ACC112 (cell line): ENCODE data around the gene BCAS3.

Source experiments
- H2AFZ ChIP-seq: fragments of 200-600 bp; sonication (generic); one replicate; pipeline ENCODE4 v1.6.0; 2017; ENCODE audit warnings: antibody characterized with exemption, low read length; ENCODE audit not compliant: unreplicated experiment
- H3K27ac ChIP-seq: fragments of 200-600 bp; sonication (generic); 2 replicates; pipeline ENCODE4 v1.5.1; 2014; ENCODE audit warnings: low read depth, mild to moderate bottlenecking, antibody characterized with exemption, low read length, moderate library complexity
- H3K27me3 ChIP-seq: fragments of 200-600 bp; sonication (generic); 2 replicates; pipeline ENCODE4 v1.6.1; 2014; ENCODE audit warnings: mild to moderate bottlenecking, antibody characterized with exemption, low read length, moderate library complexity, mixed read lengths; ENCODE audit not compliant: insufficient read depth
- H3K36me3 ChIP-seq: fragments of 200-600 bp; sonication (generic); 2 replicates; pipeline ENCODE4 v1.6.1; 2016; ENCODE audit warnings: mild to moderate bottlenecking, antibody characterized with exemption, low read length, moderate library complexity, mixed read lengths; ENCODE audit not compliant: insufficient read depth
- H3K4me1 ChIP-seq: fragments of 200-600 bp; sonication (generic); one replicate; pipeline ENCODE4 v1.6.1; 2016; ENCODE audit warnings: low read length, mixed read lengths; ENCODE audit not compliant: insufficient read depth, unreplicated experiment, control insufficient read depth
- H3K4me3 ChIP-seq: fragments of 200-600 bp; sonication (generic); 2 replicates; pipeline ENCODE4 v1.5.1; 2014; ENCODE audit warnings: mild to moderate bottlenecking, low read depth, low read length
- H3K79me2 ChIP-seq: fragments of 200-600 bp; sonication (generic); one replicate; pipeline ENCODE4 v1.6.0; 2016; ENCODE audit warnings: low read length; ENCODE audit not compliant: control insufficient read depth, unreplicated experiment, insufficient read depth

The BCAS3 gene

GRCh38 chr17:61378658-61379456, 701.2 kb downstream of the BCAS3 start:
- H2AFZ ChIP-seq: no peak overlapping the region
- H3K27ac ChIP-seq: no peak overlapping the region
- H3K4me3 ChIP-seq: no peak overlapping the region
- no peaks in the 10 kb centered on the region for H3K79me2 ChIP-seq
- H3K36me3 ChIP-seq: no peaks in the 10 kb centered on the region
- no peaks in the 10 kb centered on the region for H3K4me1 ChIP-seq
- no peaks in the 10 kb centered on the region for H3K27me3 ChIP-seq

- no peaks in the 10 kb centered on the region for H3K36me3 ChIP-seq
- no peaks in the 10 kb centered on the region for H3K4me1 ChIP-seq
- no peak overlapping the region for H3K4me3 ChIP-seq
- no peaks in the 10 kb centered on the region for H3K79me2 ChIP-seq
- H2AFZ ChIP-seq: no peak overlapping the region
- no peaks in the 10 kb centered on the region for H3K27me3 ChIP-seq
- H3K27ac ChIP-seq: no peak overlapping the region
Observed at GRCh38 chr17:61379457-61380216, 702.0 kb downstream of the BCAS3 start.

DNA sequence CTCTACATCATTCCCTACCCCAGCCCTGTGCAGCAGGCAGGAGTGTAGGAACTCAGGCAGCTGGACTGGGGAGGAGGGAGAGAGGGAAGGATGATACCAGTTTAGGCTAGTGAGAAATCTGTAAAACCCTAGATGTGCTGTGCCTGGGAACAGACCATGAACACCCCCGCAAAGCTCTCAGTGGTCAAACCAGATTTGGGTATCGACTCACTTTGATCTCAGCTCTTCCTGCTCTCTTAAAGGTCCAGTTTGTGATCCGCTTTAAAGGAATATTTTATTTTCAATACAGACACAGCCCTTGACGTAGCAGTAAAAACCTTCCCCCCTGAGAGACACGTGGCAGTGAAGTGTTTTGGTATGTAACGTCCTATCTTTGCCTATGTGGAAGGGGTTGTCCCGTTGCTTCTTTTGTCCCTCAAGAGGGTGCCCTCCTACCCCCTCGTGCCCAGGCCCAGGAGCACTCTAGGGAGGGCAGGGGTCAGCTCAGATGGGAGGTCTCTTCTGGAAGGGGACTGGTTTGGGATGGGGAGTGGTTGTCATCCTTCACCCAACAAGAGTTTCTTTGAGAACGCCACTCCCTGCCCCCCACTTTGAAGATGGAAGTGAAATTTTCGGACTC, 702.7 kb downstream of the BCAS3 start:
- no peak overlapping the region for H2AFZ ChIP-seq
- no peak overlapping the region for H3K27ac ChIP-seq
- no peaks in the 10 kb centered on the region for H3K27me3 ChIP-seq
- no peaks in the 10 kb centered on the region for H3K4me1 ChIP-seq
- no peak overlapping the region for H3K4me3 ChIP-seq
- no peaks in the 10 kb centered on the region for H3K79me2 ChIP-seq
- no peaks in the 10 kb centered on the region for H3K36me3 ChIP-seq

DNA sequence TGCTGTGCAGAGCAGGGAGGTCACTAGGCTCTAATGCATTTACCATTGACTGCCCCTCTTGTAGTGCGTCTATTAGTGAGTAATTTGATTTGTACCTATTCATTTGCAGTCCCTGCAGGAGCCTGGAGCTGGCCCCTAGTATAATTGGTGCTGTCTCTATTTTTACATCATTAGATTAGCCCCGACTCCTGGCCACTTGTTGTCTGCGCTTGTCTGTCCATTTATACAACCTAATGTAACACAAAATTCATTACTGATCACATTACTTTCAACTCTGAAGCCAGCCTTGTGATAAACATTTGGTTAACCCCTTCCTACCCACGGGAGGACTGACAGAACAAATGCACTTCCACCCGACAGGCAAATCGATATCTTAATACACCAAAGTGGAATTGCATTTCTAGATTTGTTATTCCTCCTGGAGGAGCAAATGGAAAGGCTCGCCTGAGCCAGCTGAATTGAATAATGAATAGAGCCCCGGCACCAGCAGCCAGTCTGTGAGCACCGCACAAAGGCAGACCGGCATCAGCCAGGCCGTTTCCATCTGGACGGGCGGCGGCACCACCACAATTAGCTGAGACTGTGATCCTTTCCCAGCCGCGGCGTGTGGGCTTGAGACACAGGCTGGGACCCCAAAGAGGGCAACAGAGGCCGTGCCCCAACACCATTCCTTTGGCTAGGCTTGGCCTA, 703.3 kb downstream of the BCAS3 start:
- H3K36me3 ChIP-seq: no peaks in the 10 kb centered on the region
- no peak overlapping the region for H3K27ac ChIP-seq
- no peak overlapping the region for H2AFZ ChIP-seq
- H3K79me2 ChIP-seq: no peaks in the 10 kb centered on the region
- H3K4me1 ChIP-seq: peaks cover 2% of the 10 kb centered on the region
- H3K27me3 ChIP-seq: no peaks in the 10 kb centered on the region
- H3K4me3 ChIP-seq: no peak overlapping the region

DNA sequence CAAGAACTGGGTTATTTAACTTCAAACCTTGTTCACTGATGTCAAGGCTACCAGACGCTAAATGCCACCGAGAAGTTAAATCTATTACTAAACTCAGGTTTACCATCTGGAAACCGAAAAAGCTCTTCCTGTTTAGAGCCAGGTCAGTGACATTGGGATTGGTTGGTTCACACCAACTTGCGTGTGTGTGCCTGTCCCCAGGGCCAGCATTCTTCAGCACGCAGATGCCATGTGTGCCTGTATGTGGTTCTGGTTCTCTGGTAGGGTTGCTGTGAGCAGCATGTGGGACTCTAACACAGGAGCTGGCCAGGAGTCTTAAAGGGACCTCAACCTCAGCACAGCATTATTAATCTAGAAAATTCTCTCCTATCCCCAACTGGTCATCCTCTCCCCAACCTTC, 703.9 kb downstream of the BCAS3 start:
- Histone ChIP-seq H3K4me3 (no peak overlapping the region), H2AFZ (no peak overlapping the region), H3K27me3 (no peaks in the 10 kb centered on the region), H3K27ac (no peak overlapping the region), H3K4me1 (peaks cover 5% of the 10 kb centered on the region), H3K36me3 (no peaks in the 10 kb centered on the region), H3K79me2 (no peaks in the 10 kb centered on the region)

DNA sequence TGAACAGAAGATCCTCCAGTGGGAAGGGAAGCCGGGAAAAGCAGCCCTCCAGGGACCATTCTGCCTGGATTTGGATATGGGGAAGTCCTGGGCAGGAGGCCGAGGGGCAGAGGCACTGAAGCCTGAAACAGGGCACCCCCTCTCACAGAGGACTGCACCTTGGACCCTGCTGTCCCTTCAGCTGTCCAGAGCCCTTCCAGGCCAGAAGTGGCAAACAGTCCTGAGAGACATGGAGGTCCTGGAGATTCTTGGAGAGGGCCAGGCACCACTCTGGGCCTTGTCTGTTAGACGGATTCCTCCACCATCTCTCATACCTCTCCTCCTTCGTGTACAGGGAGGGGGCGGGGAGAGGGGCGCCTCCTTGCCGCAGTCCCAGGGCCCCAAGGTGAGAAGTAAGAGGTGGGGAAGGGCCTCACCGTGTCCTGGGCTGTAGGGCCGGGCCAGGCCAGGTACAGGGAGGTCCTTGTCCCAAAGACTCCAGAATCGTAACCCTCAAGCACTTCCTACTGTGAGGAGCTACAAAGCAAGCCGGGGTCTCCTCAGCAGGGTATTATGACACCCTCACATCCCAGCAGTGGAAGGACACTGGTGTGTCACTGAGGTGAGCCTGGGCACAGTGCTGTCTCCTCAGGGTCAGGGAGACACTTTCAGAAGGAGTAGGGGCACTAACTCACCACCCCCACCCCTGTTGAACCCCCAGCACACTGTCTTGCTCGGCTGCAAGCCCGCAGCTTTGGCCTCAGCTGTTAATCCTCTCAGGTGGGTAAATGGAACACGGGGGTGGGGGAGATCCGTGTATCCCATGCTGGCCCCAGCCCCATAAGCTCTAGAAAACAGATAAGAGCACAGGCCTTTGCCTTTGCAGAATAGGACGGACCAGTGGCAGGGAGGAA, 705.4 kb downstream of the BCAS3 start:
- Histone ChIP-seq H2AFZ (no peak overlapping the region), H3K79me2 (no peaks in the 10 kb centered on the region), H3K4me3 (no peak overlapping the region), H3K4me1 (peaks cover 5% of the 10 kb centered on the region), H3K27me3 (no peaks in the 10 kb centered on the region), H3K36me3 (no peaks in the 10 kb centered on the region), H3K27ac (no peak overlapping the region)

GRCh38 chr17:61383689-61384201, 706.1 kb downstream of the BCAS3 start:
- Histone ChIP-seq H3K4me1 (peaks cover 5% of the 10 kb centered on the region), H3K79me2 (no peaks in the 10 kb centered on the region), H3K27ac (no peak overlapping the region), H3K4me3 (no peak overlapping the region), H2AFZ (no peak overlapping the region), H3K27me3 (no peaks in the 10 kb centered on the region), H3K36me3 (no peaks in the 10 kb centered on the region)

- peaks cover 5% of the 10 kb centered on the region for H3K4me1 ChIP-seq
- no peaks in the 10 kb centered on the region for H3K79me2 ChIP-seq
- no peaks in the 10 kb centered on the region for H3K36me3 ChIP-seq
- H3K4me3 ChIP-seq: no peak overlapping the region
- no peaks in the 10 kb centered on the region for H3K27me3 ChIP-seq
- H3K27ac ChIP-seq: no peak overlapping the region
- H2AFZ ChIP-seq: no peak overlapping the region
Observed at GRCh38 chr17:61384354-61384691, 706.7 kb downstream of the BCAS3 start.

DNA sequence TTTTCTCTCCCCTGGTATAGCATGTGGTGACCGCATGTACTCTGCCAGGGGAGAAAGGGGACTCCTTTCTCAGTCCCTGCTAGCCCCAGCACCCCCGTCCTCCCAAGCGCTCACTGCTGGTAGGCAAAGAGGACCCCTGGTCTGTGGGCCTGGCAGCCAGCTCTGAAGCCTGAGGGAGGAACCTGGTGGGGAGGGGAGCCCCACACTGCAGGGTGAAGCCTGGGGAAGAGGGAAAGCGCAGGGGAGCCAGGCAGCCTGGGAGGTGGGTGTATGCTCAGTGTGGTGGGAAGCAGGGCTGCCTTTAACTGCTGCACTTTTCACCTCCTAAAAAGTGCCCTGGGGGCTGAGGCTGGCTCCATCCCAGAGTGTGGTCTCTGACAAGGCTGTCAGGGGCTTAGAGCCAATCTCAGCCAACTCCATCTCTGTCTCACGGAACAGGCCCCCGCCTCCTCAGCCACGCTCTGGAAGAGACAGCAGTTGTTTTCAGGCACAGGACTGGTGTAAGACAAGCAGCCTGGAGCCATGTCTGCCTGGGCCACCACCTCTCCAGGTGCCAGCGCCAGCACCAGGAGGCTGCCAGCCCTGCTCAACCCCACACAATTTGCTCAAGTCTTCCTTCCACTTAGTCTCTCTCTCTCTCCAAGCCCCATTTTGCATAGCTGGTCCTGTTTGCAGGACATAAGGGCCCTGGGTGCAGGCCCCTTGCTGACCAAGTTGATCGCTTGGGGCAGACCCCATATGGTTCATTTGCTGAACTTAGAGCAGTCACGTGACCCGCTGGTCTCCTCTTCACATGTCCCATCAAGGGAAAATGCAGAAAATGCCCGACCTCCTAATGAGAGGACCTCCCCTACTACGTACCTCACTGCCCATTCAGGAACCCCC, 707.3 kb downstream of the BCAS3 start:
- Histone ChIP-seq H3K4me3 (no peak overlapping the region), H3K79me2 (no peaks in the 10 kb centered on the region), H3K27me3 (no peaks in the 10 kb centered on the region), H3K4me1 (peaks cover 9% of the 10 kb centered on the region), H3K36me3 (no peaks in the 10 kb centered on the region), H2AFZ (no peak overlapping the region), H3K27ac (no peak overlapping the region)
